Transverse colon (tissue), 4 donors: ENCODE data around the gene DOCK10. TPM values are rescaled to one million over a fixed set of nuclear protein-coding genes. Genes with fewer than 3 reads are reported as not detected.

ENCODE experiments used
- DNase-seq: peaks from one replicate; pipeline ENCODE4 v3.0.0-alpha.2; 2019
- H3K27ac ChIP-seq, 4 donors: fragments of 200-600 bp; sonication (generic); 2 replicates each; pipeline ENCODE4 v1.5.1; 2016 to 2018; ENCODE audit warnings: inconsistent platforms in 4 of 4
- H3K27me3 ChIP-seq: fragments of 200-600 bp; sonication (generic); 2 replicates; pipeline ENCODE4 v1.5.1; 2017; ENCODE audit warnings: inconsistent platforms
- H3K36me3 ChIP-seq, 4 donors: fragments of 200-600 bp; sonication (generic); 2 replicates each; pipeline ENCODE4 v1.5.1; 2017 to 2019; ENCODE audit warnings: inconsistent platforms in 4 of 4
- H3K4me1 ChIP-seq, 4 donors: fragments of 200-600 bp; sonication (generic); 2 replicates each; pipeline ENCODE4 v1.5.1; 2017 to 2020; ENCODE audit warnings: inconsistent platforms in 4 of 4
- H3K4me3 ChIP-seq, 4 donors: fragments of 200-600 bp; sonication (generic); 1 replicate in 1 of 4; 2 replicates in 3 of 4; pipeline versions ENCODE4 v1.5.1 to v1.6.1; 2017 to 2019; ENCODE audit warnings: inconsistent platforms in 4 of 4
- H3K9me3 ChIP-seq, 2 donors: fragments of 200-600 bp; sonication (generic); 2 replicates each; pipeline ENCODE4 v1.5.1; 2017 to 2019; ENCODE audit warnings: inconsistent platforms in 2 of 2
- CTCF ChIP-seq, 5 experiments: fragments of 200-600 bp in 3 of 5; fragments of 450-650 bp in 2 of 5; sonication (generic) in 3 of 5; IDR thresholded peaks; 1 replicate in 2 of 5; 2 replicates in 3 of 5; pipeline ENCODE4 v1.5.1; 2016 to 2017; ENCODE audit warnings: antibody characterized with exemption in 5 of 5, inconsistent platforms in 3 of 5, mild to moderate bottlenecking in 2 of 5, moderate library complexity in 1 of 5
- EP300 ChIP-seq: sonication (generic); formaldehyde crosslinking; IDR thresholded peaks from one replicate; pipeline ENCODE4 v1.6.1; 2017; ENCODE audit warnings: antibody characterized with exemption, low read depth
- POLR2A ChIP-seq: fragments of 450-650 bp; IDR thresholded peaks from one replicate; pipeline ENCODE4 v1.6.1; 2016; ENCODE audit warnings: antibody characterized with exemption, mild to moderate bottlenecking, moderate library complexity
- POLR2AphosphoS5 ChIP-seq, 3 donors: sonication (generic); formaldehyde crosslinking; IDR thresholded peaks; one replicate each; pipeline ENCODE4 v1.6.1; 2016; ENCODE audit warnings: antibody characterized with exemption in 3 of 3
- WGBS, 2 donors: methylation state at CpG; one replicate each; pipeline ENCODE4 v1.1.5; 2018; ENCODE audit warnings: low coverage in 1 of 2; 5-methylcytosine and 5-hydroxymethylcytosine counted together
- in situ Hi-C, 4 donors: fragments of 200-750 bp; cut with MboI; loops; one replicate each; pipeline versions ENCODE4 v1.15.0 to v1.15.1; 2017; ENCODE audit warnings: low sequenced_read_pairs in 3 of 4, low pct_ligation_motif_present in 1 of 4, low pct_unique_long_range_greater_than_20kb in 1 of 4
- intact Hi-C: fragments of 100-400 bp; cut with DNase I; formaldehyde crosslinking; loops from one replicate; pipeline ENCODE4 v1.15.1; 2023; ENCODE audit warnings: low total_unique reads
- total RNA-seq, 4 donors: library from RNA; depleted of rRNA; stranded (reverse); fragments of >200 nt; gene quantifications; one replicate each; pipeline ENCODE4 v1.1.0, GENCODE V29; 2016

Gene DOCK10
- total RNA-seq, 4 donors from 2014 or later: 5.2 to 64.7 (median 14.5) TPM

- intact Hi-C loops: no loop called here
- Histone ChIP-seq H3K27ac (no peak overlapping the region), H3K9me3 (no peaks in the 10 kb centered on the region), H3K36me3 (no peaks in the 10 kb centered on the region), H3K4me1 (no peaks in the 10 kb centered on the region), H3K27me3 (no peaks in the 10 kb centered on the region), H3K4me3 (no peak overlapping the region)
- WGBS, 2 donors: 91 to 94% methylated on average over 1 of the region's 1 CpG
- in situ Hi-C loops: loop anchor here in 1 of 4 donors (25.0 kb wide), 1 partner anchor 170 kb away; no protein-coding TSS in a partner anchor
- no peak for TF ChIP-seq POLR2A
- DNase-seq: no peak
Measured at GRCh38 chr2:224817676-224818075, 224.6 kb downstream of the DOCK10 start.

DNA sequence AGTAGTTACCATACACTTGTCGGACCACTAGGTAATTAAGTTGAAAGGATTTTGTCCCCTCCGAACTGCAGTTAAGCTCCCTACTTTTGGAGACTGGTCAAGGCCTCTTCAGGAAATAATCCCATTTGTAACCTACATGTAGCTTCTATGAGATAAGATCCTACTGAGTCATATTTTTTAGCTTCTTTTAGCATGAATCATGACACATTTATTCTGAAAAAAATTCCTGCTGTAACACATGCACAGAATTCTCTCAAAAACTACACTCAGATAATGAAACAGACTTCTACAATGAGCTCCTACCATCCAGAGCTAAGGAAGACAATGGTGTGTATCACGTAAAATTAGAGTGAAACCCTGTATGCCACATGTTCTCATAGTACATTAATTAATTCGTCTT is 225.5 kb downstream of the DOCK10 start:
- no peaks in the 10 kb centered on the region for H3K9me3 ChIP-seq
- H3K27ac ChIP-seq: no peak overlapping the region
- no peak for DNase-seq
- H3K27me3 ChIP-seq: no peaks in the 10 kb centered on the region
- WGBS, 2 donors: 83 to 92% methylated on average over 4 of the region's 4 CpGs
- intact Hi-C loops: no loop called here
- no peak overlapping the region for H3K4me3 ChIP-seq
- no peaks in the 10 kb centered on the region for H3K4me1 ChIP-seq
- in situ Hi-C loops: loop anchor here in 1 of 4 donors (25.0 kb wide), 1 partner anchor 170 kb away; no protein-coding TSS in a partner anchor
- no peaks in the 10 kb centered on the region for H3K36me3 ChIP-seq
- TF ChIP-seq EP300: no peak
- TF ChIP-seq POLR2A: no peak
- TF ChIP-seq POLR2AphosphoS5 (IDR thresholded peaks at IDR 0.05): no peak
- TF ChIP-seq CTCF (IDR thresholded peaks at IDR 0.05): no peak

DNA sequence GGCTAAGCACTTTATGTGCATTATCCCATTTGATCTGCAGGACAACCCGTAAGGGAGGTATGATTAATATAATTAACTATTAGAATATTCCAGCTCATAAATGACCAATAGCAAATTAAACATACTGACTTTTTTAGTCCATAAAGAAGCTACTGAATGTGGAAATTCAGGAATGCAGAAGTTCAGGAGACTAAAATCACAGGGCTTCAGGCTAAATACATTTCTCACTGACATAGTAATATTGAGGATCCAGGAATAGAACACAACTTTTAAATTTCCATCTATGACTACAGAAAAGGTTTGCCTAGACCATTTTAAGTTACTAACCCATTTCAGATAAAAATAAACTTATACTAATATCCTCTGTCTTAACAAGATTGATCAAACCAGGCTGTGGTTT is 228.7 kb downstream of the DOCK10 start:
- DNase-seq: no peak
- in situ Hi-C loops (loop anchor here in 1 of 4 donors (25.0 kb wide), 1 partner anchor 174 kb away; no protein-coding TSS in a partner anchor), intact Hi-C loops (no loop called here)
- Histone ChIP-seq H3K27ac (no peak overlapping the region), H3K4me3 (no peak overlapping the region), H3K27me3 (no peaks in the 10 kb centered on the region), H3K4me1 (no peaks in the 10 kb centered on the region), H3K36me3 (no peaks in the 10 kb centered on the region), H3K9me3 (no peaks in the 10 kb centered on the region)
- TF ChIP-seq POLR2AphosphoS5 (IDR thresholded peaks at IDR 0.05) (no peak), CTCF (IDR thresholded peaks at IDR 0.05) (no peak), POLR2A (no peak), EP300 (no peak)
- WGBS, 2 donors: 91 to 100% methylated on average over 1 of the region's 1 CpG

DNA sequence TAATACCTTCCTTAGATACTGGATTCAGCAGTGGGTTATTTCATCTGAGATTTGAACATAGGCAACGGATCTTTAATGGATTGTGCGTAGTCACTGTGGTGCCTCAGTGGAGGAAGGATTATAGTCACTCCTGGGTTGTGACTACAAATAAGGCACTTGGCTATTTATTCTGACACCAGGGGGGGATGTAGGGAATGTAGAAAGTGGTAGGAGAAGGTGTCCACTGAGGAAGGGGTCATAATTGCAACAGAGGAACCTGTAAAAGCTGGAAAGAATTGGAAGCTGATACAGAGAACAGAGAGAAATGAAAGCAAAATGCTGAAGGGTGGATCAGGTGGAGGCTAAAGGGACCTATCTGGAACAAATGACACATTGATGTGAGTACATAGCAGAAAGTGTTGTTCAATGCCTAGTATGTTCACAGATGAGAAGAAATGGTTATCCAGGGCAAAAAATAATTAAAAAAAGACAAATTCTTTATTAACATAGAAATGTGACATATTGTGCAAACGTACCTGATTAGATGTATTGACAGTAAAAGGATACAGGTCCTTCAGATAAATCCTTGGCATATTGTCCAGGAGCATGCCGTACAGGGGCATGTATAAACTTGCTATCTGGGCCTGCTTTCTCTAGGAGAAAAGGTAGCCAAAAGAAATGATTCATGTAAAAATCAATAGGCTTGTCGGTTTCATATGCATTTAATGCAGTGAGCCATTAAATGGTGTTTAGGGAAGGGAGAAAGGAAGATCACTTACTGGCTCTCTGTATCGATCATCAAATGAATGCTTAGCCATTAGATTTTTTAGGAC is 234.9 kb downstream of the DOCK10 start:
- TF ChIP-seq EP300 (no peak), CTCF (IDR thresholded peaks at IDR 0.05) (peak in 1 of 5 experiments; percentile 6)
- Histone ChIP-seq H3K4me1 (no peaks in the 10 kb centered on the region), H3K27ac (no peak overlapping the region), H3K36me3 (no peaks in the 10 kb centered on the region), H3K9me3 (no peaks in the 10 kb centered on the region), H3K4me3 (no peak overlapping the region), H3K27me3 (no peaks in the 10 kb centered on the region)
- no peak for DNase-seq
- intact Hi-C loops: no loop called here
- 83 to 91% methylated on average over 4 to 6 of the region's 6 CpGs for WGBS, 2 donors
- in situ Hi-C loops: loop anchor here in 1 of 4 donors (25.0 kb wide), 1 partner anchor 180 kb away; no protein-coding TSS in a partner anchor
